ENCODE measurements around the gene PABPN1L.
"Not testable (repeated sequence)": the region's sequence is repeated elsewhere in the genome, so short reads cannot be mapped to it uniquely, and the experiment has no call there.

Gene PABPN1L

GRCh38 chr16:88899901-88900661 lies 33.6 kb upstream of the PABPN1L start:
- DNase-seq = no peak

DNA sequence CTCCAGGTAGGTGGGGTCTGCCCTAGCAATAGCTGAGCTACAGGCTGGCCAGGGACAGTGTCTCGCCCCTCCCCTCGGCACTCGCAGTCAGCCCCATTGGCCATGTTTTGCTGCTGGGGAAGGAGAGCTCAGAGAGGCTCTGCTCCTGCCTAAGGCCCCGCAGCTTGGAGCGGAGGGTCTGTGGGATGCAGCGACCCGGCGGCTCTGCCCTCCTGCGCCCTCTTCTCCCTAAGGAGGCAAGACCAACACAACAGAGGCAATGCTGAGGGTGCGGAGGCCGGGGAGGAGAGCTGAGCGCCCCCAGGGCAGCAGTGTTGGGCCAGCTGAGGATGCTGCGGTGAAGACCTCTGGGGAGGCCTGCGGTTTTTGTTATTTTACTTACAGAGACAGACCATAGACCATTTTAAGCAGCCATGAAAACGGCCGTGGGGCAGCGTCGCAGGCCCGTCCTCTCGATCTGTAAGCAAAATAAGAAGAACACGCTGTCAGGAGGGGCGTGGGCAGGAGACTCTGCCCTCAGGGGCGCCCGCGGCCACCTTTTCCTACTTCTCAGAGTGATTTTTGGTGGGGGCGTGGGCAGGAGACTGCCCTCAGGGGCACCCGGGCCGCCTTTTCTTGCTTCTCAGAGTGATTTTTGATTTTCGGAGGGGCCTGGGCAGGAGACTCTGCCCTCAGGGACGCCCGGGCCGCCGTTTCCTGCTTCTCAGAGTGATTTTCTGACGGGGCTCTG lies 31.4 kb upstream of the PABPN1L start:
- DNase-seq = no peak

DNA sequence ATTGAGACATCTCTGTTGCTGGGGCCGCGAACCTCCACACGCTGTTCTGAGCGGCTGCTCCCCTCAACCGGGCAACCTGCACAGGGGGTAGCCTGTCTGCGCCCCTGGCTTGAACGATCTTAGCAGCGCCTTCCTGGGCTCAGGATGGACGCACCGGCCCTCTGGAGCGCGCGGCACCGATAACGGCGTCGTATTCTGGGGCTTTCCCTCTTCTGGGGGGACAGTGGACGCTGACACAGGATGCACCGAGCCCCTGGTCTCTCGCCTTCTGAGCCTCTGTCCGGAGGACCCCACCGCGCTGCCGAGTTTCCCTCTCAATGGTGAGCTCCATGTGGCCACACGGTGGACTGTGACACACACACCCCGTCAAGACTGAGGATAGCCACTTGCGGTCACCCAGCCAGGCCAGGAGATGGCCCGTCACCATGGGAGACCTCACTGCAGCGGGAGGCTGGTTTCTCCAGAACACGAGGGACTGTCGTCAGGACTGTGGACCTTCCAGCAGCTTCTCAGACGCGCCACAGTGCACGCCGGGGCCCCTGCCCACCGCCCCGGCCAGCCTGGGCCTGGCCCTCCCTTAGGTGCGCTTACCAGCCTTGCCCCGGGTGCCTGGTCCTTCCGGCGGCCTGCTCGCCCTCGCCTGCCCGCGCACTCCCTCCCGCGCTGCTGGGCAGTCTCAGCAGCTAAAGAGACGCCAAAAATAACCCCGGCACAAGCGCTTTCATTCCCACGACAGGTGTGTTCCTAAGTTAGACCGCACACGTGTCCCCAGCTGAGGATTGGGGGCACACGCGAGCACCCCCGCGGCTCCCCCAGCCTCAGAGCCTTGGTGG lies 30.0 kb upstream of the PABPN1L start:
- DNase-seq = no peak

DNA sequence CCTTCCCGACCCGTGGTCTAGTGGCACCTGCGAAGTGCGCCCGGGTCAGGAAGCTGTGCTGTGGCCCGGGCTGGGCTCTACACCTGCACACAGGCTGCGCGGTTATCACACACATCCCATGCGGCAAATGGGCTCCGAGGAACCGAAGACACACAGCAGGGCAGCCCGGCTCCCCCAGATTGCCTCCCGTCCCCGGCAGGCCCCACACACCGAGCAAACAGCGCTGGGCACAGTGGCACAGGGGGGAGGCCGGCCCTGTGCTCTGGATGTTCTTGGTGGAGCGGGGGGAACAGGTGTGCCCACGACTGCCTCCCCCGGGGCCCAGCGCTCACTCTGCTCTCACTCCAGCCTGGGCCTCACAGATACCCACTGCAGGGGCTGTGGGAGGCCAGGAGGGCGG lies 28.9 kb upstream of the PABPN1L start:
- DNase-seq = no peak

DNA sequence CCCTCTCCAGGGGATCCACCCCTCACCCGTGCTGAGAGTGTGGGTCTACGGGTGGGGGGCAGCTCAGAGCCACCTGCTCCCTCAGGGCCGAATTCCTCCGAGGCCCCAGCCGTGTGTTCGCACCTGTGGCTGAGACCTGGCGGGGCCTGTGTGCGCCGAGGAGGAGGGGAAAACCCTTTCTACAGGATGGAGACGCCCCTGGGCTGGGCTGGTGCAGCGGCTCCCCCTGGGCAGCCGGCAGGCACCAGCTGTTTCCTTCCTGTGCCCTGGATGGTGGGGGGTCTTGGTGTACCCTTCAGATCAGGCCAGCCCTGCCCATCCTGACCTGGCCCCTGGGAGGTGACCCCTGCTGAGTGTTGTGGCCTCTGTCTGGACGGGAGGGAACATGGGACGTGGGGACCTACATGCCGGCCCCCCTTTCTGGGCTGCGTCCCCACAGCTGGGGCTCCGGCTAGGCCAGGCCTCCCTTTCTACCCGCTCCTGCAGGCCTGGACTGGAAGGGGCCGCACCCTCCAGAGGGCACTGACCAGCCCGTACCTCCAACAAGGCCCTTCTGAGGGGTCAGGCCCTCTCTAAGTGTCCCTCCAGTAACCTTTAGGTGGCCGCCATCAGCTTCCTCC lies 28.3 kb upstream of the PABPN1L start:
- DNase-seq = no peak

- not testable (repeated sequence) for DNase-seq
Measured at GRCh38 chr16:88894266-88894665, 27.8 kb upstream of the PABPN1L start.

DNA sequence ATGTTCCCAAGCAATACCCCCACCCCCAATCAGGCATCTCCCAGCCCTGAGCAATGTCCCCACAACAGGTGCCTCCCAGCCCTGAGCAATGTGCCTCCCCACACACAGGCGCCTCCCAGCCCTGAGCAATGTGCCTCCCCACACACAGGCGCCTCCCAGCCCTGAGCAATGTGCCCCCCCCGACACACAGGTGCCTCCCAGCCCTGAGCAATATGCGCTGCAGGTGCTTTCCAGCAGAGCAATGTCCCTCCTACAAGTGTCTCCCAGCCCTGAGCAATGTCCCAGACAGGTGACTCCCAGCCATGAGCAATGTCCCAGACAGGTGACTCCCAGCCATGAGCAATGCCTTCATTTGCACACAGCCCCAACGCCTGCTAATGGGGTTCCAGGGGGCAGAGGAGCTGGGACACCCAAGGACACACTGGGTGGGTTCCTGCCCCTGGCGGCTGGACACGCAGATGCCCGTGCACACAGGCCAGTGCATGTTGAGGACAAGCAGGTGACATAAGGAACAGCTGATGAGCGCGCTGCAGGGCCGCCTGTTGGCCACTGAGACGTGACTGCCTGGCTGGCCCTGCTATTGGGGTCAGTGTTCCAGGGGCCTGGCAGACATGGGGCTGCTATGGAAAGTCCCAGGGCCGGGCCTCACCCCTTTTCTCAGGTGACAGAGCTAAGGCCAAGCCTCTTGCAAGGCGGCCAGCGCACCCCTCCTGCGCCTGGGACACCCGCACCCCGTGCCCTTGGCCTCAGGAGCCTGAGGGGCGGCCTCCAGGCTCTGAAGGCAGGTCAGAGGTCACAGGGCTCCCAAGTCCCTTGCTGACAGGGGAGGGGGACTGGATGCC lies 26.9 kb upstream of the PABPN1L start:
- no peak for DNase-seq

DNA sequence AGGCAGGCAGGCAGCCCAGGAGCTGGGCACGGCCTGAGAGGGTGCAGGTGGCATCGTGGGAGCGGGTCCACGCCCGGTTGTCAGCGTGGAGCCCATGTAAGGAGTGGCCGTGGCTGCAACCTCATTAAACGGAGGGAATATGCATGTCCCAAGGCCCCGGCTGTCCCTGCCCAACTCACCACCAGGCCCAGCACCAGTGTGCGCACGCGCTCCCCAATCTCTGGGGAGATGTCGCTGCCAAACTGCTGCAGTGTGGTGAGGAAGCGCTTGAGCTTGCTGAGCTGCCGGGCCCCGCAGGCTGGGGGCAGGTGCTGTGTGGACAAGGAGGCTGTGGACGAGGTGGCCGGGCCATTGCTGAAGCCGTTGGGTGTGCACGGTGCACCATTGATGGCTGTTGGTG lies 25.6 kb upstream of the PABPN1L start:
- no peak for DNase-seq

GRCh38 chr16:88891083-88891482 lies 24.6 kb upstream of the PABPN1L start:
- DNase-seq = no peak

- not testable (repeated sequence) for DNase-seq
Measured at GRCh38 chr16:88889702-88890352, 23.4 kb upstream of the PABPN1L start.

GRCh38 chr16:88888461-88889387 lies 22.3 kb upstream of the PABPN1L start:
- no peak for DNase-seq

DNA sequence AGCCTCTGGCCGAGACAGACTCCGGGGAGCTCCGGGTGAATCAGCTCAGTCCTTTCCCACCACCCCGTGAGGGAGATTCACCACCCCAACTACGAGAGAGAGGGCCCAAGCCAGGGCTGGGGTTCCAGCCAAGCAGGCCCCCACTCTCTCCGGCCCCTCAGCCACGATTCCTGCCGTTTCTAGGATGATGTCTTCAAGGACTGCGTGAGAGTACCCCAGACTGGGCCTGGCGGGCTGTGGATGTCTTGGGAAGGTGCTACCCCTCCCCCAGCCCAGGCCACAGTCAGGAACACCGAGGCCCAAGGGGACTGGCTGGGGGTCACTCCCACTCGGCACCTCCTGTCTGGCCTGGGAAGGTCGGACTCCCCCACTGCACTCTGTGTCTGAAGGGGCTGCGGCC lies 21.6 kb upstream of the PABPN1L start:
- no peak for DNase-seq

DNA sequence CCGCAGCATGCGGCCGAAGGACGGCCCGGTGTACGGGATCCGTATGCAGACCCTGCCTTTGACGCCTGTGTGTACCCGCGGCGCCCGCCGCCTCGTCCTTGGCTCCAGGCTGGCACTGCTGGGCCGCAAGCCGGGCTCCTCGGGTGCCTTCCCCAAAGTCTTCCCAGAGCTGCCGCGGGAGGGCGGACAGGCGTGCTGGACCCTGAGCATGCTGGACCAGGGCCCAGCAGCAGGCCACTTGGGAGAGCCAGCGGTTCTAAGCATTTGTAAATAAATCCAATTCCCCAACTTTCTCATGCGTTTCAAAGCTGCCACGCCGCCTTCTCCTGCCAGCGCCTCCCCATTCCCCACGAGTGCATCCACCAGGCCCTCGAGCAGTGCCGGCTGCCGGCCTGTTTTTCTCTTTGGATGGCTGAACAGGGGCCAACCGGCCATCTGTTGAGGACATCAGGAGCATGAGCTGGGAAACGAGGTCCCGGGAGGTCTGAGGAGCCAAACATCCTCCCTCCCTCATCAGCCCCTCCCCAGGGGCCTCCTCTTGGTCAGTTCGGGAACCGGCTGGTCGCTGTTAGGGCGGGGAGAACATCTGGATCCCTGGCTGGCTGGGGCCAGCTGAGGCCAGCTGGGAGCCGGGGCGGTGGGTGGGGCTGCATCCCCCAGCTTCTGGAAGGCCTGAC lies 20.5 kb upstream of the PABPN1L start:
- DNase-seq = no peak

DNA sequence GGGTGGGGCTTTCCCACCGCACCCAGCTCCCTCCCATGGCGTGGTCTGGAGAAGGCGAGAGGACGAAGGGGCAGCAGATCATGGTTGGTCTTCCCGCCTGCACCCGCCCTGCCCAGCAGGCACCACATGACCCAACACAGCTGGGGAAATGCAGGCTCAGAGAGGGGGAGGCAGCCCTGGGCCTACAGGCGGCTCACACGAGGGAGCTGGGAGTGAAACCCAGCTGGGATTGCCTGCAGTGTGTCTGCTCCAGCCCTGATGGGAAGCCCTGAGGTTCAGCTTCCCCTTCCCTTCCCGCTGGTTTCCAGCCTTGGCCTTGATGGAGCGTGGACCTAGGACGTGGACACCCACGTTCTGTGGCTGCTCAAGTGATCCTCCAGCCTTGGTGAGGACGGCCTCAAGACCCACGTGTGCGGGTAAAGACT lies 20.0 kb upstream of the PABPN1L start:
- no peak for DNase-seq

DNA sequence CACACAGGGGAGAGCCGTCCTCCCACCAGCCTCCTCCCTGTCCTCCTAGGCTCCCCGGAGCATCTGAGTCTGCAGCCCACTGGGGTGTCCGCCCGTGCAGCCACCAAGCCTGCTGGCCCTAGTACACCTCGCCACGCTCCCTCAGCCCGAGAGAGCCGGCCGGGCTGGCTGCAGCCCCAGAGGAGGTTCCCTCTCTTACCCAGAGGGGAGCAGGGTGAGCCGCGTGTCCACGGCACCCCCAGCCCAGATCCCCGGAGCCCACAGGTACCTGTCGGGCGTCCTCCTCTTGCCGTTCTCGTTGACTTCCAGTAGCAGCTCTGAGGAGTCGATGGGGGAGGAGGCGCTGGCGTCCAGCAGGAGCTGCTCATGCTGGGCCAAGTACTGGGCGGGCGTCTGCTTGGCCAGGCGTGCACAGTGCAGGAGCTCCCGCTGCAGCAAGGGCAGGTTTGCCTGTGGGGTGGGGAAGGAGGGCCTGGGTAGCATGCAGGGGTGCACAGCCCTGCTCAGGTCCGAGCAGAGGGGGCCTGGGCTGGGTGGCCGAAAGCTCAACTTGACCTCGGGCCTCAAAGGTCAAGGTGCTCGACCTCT lies 19.3 kb upstream of the PABPN1L start:
- DNase-seq = no peak

DNA sequence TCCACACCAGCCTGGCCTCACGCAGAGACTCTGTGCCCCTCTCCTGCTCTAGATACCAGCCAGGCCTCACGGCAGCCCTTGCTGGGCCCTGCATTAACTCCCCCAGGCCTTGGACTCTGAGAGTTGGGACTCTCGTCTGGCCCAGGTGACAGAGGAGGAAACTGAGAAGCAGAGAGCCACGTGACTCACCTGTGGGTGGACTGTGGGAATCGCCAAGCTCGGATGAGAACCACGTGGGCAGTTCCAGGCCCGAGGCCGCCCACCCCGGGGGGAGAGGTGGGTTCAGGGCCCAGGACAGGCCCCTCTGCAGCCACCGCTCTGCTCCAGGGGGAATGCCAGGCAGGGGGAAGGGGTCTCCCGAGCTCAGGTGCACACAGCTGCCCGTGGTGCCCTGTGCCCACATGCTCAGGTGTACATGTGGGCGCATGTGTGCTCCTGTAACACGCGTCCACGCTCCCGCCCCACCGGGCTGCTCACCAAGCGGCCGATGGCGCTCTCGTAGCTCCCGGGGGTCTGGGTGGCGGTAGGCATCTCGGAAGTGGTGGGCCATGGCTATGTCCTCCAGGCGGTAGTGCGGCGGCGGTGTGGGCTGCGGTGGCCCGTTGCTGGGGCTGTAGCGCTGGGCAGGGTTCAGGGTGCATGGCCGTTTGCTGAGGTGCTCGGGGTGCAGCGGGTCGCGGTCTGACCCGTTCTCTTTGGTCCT lies 18.3 kb upstream of the PABPN1L start:
- DNase-seq = no peak

- no peak for DNase-seq
Measured at GRCh38 chr16:88883946-88884345, 17.5 kb upstream of the PABPN1L start.

DNA sequence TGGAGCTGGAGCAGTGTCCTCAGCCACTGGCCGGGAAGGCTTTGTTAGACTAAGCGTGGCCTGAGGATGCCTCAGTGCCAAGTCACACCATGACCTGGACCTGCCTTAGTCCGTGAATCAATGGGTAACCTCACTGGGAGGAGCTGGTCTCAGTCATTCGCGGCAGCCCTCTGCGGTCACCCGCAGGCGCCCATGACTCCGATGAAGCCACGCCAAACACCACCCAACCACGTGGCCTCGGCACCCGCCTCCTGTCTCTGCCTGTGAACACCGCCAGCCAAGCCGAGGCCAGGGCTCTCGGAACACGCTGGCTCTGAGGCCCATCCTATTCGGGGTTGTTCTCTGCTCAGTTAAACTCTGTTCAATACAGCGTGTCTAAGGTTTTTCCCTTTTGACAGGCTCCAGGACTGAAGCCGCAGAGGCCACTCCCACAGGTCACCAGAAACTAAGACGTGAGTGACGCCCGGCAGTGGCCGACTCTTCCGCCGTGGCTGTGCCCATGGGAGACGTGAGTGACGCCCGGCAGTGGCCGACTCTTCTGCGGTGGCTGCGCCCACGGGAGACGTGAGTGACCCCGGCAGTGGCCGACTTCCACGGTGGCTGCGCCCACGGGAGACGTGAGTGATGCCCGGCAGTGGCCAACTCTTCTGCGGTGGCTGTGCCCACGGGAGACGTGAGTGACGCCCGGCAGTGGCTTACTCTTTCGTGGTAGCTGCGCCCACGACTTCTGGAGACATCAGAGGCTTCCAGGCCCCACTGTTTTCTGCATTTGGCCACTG lies 16.8 kb upstream of the PABPN1L start:
- no peak for DNase-seq

Measured in activated effector memory CD4-positive, alpha-beta T cell treated with anti-CD3 and anti-CD28 coated beads, Interleukin-2, amount 50 U/mL, for 16 hours (primary cell).